Panc1 (cell line): ENCODE measurements around the gene GP9.

Experiments used
- CTCF ChIP-seq: fragments of 450-650 bp; IDR thresholded peaks from 2 replicates; pipeline ENCODE4 v1.5.1; 2017; ENCODE audit warnings: mild to moderate bottlenecking
- POLR2AphosphoS5 ChIP-seq: IDR thresholded peaks from 2 replicates; pipeline ENCODE4 v1.6.1; 2012; ENCODE audit warnings: mild to moderate bottlenecking, low read depth, low read length, moderate library complexity
- REST ChIP-seq, 2 experiments: IDR thresholded peaks; 2 replicates each; pipeline ENCODE4 v1.6.1; 2011 to 2012; ENCODE audit warnings: low read depth in 2 of 2, control low read depth in 1 of 2, low read length in 1 of 2, mild to moderate bottlenecking in 1 of 2, moderate library complexity in 1 of 2; ENCODE audit not compliant: insufficient read depth in 1 of 2
- SIN3A ChIP-seq: IDR thresholded peaks from 2 replicates; pipeline ENCODE4 v1.6.1; 2012; ENCODE audit warnings: low read depth, mild to moderate bottlenecking, low read length, moderate library complexity, borderline replicate concordance; ENCODE audit not compliant: insufficient read depth
- TCF7L2 ChIP-seq: IDR thresholded peaks from 2 replicates; pipeline ENCODE4 v1.6.1; 2011; ENCODE audit warnings: mild to moderate bottlenecking, low read depth, low read length, inconsistent platforms

- TF ChIP-seq CTCF, result no peak
- no peak for TF ChIP-seq TCF7L2
- no peak for TF ChIP-seq SIN3A
- TF ChIP-seq REST (IDR thresholded peaks at IDR 0.05; ENCODE audit: insufficient read depth in 1 of 2, low read depth in 2 of 2, low read length in 1 of 2), result no peak
- TF ChIP-seq POLR2AphosphoS5, result no peak
These were observed 47.1 kb upstream of the GP9 start for GRCh38 chr3:129013491-129013891.
